ENCODE results near the gene TMEM145.

DNA sequence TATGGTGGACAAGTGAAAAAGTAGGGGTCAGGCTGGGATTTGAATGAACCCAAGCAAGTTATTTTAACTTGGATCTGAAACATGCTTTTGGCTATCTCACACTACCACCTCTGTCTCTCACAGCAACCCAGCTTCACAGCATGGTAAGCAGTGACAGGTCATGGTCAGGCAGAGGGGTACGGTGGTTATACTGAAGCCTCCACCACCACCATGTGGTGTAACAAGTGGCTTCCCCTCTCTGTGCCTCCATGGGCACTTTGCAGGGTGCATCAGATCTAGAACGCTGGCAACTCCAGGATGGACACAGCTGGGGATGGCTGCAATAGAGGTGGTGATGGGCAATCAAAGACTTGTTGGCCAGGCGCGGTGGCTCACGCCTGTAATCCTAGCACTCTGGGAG lies 739 bp upstream of the TMEM145 start:
- TF ChIP-seq POLR2A (IDR thresholded peaks at IDR 0.05) = no peak
- TF ChIP-seq, protein P1, sequence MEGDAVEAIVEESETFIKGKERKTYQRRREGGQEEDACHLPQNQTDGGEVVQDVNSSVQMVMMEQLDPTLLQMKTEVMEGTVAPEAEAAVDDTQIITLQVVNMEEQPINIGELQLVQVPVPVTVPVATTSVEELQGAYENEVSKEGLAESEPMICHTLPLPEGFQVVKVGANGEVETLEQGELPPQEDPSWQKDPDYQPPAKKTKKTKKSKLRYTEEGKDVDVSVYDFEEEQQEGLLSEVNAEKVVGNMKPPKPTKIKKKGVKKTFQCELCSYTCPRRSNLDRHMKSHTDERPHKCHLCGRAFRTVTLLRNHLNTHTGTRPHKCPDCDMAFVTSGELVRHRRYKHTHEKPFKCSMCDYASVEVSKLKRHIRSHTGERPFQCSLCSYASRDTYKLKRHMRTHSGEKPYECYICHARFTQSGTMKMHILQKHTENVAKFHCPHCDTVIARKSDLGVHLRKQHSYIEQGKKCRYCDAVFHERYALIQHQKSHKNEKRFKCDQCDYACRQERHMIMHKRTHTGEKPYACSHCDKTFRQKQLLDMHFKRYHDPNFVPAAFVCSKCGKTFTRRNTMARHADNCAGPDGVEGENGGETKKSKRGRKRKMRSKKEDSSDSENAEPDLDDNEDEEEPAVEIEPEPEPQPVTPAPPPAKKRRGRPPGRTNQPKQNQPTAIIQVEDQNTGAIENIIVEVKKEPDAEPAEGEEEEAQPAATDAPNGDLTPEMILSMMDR (IDR thresholded peaks at IDR 0.05) = no peak

All from uterus (tissue), 2 donors.